ENCODE measurements around the gene ABHD5.

Gene ABHD5

DNA sequence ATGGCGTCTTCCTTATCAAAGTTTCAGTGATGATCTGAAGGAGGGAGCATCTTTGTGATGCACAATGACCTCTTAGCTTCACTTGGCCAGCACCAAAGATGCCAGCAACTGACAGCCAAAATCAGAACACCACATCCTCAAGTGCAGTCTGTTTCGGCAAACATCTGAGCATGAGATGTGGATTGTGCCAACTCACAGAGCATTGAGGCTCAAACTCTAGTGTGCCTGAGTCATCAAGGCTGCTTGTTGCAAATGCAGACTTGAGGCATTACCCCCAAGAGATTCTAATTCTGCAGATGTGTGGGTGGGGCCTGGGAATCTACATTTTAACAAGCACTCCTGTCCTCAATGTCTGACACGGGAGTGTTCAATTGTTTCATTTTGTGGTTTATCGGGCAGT, 35.8 kb downstream of the ABHD5 start:
- no peak for DNase-seq

DNA sequence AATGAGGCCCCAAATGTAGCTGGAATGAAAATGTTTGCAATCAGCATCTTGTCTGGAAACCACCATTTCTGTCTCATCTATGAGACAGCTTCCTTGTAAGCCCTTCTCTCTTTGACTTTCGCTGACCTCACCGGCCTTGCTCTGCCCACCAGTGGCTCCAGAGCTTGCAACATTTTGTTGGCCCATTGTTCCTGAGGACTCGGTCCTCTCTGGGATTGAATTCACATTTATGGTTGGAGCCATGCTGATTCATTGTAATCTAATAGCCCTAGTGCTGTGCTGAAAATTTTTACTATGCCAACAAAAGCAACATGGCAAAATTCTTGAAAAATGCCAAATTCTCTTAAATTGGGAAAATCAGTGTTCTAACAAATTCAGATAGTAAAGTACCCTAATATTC, 37.2 kb downstream of the ABHD5 start:
- DNase-seq, result no peak

DNA sequence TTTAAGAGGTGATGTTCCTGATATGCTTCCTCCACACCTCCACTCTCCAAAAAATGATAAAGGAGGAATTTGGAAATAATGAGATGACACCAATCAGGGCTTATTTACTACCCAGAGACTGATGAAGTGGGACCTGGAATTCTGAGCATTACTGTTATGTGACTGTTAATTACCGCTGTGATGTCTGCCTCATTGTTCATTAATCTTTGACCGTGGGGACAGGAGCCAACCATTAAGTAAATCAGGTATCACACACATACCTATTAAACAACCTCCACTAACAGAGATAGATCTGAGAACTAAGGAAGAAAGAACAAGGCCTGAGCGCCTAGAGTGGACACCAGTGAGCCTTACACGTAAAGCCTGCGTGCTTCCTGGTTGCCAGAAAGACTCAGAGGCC, 37.7 kb downstream of the ABHD5 start:
- no peak for DNase-seq

DNA sequence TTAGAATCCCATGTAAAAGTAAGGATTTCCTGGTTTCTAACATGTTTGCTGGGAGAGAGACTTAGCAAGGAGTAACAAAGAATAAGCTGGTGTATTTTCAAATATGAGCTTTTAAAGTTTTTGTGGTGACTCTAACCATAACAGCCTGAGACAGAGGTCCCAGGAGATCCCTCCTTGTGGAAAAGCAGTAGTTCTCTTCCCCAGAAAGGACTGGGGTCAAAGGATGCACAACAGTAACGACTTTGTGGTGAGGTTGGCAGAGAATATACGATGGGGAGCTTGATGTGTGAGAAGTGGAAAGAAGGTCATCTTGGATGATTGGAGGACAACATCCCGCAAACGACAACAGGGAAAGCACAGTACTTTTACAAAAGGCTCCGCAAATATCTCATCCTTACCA, 38.2 kb downstream of the ABHD5 start:
- no peak for DNase-seq

DNA sequence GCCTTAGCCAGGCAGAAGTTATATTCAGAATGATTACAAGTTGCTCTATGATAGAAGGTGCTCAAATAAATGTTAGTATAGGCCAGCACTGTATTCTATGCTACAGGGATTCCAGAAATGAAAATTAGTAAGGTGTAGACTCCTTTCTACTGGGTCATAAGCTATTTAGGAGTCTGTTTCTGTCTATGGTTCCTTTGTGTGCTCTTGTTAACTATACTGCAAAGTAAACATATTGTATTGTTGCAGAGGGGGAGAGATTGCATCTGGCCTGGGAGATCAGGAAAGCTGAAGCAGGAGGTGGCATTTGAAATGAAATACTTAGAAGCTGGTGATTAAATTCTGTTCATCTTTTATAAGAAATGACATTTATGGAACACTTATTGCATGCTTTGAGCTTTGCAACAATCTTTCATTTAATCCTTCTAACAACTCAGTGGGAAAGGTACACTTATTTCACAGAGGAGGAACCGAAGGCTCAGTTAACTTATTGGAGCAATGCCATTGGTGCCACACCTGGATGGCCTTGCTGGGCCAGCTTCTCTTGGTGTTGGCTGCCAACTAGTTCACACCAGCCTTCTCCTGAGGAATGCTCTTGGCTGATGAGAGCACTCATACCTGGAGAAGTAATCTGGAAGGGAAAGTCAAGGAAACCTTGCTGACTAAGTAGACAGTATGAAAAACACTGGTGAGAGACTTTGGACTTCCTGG, 39.1 kb downstream of the ABHD5 start:
- DNase-seq, result no peak

DNA sequence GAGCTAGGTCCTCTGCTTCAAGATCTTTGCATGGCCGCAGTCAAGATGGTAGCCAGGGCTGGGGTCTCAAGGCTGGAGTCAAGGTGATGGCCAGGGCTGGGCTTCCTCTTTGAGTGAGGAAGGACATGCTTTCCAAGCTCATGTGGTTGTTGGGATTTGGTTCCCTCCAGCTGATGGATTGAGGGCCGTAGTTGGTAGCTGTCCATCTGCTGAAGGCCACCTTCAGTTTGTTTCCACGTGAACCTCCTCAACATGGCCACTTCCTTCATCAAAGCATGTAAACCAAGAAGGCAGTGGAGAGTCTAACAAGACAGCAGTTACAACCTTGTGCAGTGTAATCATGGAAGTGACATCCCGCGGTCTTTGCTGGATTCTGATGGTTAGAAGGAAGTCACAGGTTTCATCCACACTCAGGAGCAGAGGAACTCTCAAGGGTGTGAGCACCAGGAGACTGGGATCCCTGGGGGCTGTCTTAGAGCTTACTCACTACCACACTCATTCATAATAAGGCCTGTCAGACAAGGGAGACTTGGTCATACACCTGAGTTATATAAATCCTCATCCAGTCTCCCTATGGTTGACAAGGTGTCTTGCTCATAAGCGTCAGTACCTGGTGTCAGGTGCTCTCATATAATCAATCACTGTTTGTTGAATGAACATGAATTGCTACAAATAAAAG, 42.1 kb downstream of the ABHD5 start:
- no peak for DNase-seq

DNA sequence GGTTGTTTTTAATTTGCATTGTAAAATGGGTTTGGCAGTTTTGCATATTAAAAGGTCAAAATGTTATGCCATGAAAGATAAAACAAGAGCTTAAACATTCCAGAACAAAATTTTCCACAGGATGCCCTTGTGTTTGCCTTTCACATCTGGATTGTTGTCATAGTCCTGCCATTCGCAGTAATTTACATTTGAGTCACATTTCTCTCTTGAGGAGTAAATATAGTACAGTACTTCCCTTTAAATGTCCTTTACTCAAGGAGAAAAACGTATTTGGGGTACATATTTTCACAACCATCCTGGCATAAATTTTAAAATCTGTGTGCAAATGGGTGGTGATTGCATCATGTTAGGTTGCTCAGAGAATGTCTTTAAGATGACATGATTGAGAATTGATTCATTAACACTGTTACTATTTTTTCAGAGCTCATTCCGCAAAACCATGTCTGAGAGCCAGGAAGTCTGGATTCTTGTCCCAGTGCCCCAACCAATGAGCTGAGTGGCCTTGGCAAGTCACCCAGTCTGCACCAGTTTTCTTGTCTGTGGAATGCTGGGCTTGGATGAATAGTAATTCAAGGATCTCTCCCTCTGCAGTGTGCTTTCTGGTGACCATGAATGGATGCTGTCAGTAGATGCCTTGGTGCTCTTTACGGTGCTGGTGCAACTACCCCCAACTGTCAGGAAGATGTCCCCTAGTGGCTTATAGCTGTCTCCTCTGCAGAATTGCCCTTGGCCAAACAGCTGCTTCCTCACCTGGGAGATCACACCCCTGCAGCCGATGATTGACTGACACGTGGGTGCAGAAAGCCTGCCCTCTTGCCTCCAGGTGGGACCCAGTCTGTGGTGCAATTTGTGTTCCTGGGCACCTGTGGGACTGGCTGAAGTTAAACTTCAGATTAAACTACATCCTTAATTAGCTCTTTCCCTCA, 43.0 kb downstream of the ABHD5 start:
- no peak for DNase-seq

DNA sequence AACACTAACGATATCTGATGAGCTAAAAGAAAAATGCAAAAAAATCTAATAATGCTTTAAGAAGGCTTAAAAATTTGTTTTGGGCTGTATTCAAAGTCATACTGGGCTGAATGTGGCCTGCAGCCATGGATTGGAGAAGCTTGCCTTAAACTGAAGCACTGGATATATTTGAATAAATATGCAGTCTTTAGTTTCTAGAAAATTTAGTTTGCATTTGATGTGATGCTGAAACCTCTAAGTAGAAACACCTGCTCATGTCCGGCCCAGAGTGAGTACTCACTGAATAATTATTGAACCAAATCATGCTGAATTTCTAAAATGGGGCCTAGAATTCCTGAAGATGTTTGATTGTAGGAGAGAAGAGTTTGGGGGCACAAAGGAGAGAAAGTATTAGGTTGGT, 43.9 kb downstream of the ABHD5 start:
- no peak for DNase-seq

DNA sequence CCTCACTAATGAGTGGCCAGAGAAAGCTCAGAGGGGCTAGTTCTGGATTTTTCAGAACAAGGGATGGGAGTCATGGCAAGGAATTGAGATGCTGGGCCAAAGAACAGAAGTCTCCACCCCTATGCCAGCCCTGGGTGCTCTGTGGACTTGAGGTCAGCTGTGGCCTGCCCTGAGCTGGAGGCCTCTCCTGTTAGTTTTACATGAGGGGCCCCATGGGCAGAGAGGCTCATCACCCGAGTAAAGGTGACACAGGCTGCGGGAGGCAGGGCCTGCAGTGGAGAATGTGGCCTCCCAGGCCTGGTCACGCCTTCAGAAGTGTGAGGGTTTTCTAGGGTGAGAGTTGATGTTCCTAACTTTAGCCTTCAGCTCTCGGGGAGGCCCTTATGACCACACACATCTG, 44.9 kb downstream of the ABHD5 start:
- no peak for DNase-seq

DNA sequence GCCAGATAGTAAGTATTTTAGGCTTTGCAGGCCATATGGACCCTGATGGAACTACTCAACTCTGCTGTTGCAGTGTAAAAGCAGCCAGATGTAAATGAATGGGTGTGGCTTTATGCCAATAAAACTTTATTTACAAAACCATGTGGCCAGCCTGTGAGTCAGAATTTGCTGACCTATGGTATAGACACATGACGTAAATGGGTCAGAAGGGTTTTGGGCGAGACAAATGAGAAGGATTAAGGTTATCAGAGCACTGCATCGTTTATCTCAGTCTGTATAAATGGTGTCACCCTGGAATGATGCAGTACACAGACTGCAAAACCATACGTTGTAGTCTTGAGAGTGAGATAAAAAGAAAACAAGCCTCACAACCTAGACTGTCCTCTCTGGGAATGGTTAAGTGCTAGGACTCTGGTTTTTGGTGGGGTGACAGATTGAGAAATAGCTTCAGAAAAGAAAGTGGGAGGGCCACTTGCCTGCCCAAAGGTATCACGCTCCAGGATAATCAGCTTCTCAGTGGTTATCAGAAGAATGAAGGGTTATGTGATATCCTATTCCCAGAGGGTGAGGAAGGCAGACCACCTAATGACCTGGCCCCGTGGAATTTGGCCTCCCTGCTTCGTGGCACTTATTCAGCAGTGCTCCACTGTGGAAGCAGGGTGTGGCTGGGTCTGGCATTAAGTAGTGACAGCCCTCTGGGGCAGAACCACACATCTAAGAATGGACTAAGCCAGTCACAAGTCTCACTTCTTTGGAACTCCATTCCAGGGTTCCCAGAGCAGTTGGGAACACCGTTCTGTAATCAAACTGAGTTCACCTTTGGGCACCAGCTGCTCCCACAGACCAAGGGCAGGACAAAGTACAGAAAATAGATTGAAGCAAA, 46.1 kb downstream of the ABHD5 start:
- DNase-seq, result no peak

DNA sequence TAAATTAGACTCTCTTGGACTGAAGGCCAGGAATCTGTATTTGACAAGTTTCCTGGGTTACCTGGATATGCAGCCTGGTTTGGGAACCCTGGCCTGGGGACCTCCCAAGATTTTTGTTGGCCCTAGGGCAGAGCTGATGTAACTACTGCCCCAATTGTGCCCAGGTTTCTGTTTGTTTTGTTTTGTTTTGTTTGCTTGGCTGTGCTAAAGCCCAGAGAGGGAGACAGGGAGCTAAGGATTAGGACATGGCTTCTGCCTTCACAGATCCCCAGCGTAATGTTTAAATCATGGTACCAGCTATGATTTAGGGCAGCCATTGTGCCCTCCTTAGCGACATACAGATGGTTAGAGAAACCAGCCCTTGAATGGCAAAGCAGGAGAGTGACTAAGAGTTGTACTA, 47.6 kb downstream of the ABHD5 start:
- DNase-seq, result no peak

DNA sequence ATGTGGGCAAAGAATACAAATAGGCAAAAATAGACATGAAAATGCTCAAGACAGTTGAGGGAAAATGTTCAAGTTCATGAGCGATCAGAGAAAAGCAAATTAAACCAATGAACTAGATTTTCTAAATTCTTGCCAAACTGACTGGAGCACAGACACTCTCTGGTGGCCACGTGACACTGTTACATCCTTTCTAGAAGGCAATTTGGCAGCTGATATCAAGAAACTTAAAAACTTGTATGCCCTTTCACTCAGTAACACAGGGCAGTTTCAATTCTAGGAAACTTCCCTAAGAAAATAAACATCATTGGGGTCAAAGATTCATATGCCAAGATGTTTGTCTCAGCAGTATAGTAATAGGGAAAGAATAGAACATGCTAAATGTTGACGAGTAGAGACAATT, 52.2 kb downstream of the ABHD5 start:
- DNase-seq, result no peak

DNA sequence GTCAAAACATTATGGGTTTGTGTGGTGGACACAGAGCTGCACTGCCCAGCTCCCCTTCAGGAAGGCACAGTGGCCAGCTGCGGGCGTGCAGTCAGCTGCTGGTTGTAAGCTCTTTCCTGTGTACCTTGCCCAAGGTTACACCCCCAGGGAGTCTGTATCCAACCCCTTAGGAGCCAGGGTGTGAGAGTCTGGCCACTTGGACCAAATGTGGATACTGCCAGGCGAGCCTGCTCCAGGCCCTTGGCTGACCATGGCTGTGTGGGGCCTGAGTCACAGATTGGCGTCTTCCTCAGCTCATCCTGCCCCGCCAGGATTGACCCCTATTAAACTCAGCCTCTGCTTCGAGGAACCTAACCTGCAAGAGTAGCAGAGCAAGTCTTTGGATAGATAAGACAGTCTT, 56.9 kb downstream of the ABHD5 start:
- no peak for DNase-seq

DNA sequence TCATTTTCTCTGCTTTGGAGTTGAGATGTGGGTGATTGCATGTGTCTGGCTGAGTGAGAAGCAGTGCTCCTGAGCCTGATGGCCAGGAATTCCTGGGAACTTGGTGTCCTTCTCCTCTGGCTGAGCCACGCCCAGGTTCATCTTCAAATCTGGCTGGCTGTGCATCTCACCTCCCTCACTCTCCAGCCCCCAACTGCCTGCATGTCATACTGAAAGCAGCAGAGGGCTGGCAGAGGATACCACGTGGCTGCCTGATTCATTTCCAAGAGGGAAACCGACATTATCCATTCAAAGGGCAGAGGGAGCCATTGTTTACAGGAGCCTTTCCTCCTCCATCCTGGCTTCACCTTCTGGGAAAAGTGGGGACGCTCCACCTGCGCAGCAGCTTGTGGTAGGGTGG, 57.4 kb downstream of the ABHD5 start:
- DNase-seq, result no peak

DNA sequence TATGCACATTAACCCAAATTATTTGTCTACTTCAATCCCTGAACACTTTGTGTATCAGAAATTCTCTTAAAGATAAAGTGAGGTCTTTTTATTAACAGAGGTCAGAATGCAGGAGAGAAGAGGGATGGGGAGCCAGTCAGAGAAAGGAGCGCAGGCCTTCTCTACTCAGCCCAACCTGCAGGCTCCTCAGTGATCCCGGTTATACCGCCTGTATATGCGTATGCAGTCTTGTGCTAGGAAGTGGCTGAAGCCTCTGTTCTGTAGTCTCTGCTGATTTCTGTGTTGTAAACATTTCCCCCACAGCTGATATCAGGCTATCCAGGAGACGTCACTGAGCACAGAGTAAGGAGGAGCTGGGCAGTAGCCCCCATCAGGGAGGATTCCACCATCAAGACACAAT, 57.9 kb downstream of the ABHD5 start:
- no peak for DNase-seq

DNA sequence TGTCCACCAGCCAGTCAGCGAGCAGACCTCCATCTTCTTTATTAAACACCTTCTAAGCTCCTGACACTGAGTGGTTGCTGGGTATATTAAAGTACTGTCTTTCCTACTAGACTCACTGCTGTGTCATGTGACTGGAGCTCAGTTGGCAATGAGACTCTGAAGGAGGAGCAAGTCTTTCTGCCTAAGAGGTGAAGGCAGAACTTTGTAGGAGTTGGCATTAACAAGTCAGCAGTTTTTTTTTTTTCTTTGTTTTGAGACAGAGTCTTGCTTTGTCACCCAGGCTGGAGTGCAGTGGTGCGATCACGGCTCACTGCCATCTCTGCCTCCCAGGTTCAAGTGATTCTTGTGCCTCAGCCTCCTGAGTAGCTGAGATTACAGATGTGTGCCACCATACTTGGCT, 62.2 kb downstream of the ABHD5 start:
- DNase-seq, result no peak

DNA sequence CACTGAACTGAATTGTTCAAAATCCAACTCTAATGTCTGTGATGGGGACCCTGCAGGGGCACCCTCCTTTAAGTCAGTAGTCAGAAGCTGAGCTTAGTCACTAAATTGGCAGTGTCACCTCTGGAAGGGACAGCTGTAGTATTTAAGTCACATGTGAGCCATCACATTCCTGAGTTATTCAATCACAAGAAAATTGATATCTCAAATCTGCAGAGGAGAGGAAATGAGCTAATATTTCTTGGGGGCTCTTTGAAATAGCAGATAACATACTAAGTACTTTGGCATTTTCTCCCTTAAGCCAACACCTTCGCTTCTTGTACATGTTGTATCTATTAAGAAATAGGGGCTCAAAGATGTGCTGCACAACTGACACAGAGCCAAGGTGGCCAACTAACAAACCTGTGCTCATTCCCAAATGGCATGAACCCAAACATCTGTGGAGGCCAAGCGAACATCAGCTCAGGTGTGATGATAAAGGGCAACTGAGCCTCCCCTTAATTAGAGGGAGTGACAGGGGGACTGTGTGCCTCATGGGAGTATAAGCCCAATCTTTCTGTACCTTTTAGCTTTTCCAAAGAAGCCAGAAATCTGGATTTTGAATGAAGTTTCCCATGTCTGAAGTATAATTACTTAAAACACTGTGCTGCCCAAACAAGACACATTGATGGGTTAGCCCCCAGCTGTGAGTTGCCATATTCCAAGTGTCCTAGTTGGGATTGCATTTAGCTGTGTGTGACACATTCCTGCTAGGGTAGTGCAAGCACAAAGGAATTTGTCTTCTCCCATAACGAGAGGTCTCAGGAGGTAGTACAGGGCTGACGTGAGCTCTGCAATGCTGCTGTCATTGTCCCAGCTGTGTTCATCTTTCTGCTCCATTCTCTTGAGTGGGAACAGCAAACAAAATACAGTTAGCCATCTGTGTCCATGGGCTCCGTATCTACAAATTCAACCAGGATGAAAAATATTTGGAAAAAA, 63.3 kb downstream of the ABHD5 start:
- DNase-seq, result no peak

DNA sequence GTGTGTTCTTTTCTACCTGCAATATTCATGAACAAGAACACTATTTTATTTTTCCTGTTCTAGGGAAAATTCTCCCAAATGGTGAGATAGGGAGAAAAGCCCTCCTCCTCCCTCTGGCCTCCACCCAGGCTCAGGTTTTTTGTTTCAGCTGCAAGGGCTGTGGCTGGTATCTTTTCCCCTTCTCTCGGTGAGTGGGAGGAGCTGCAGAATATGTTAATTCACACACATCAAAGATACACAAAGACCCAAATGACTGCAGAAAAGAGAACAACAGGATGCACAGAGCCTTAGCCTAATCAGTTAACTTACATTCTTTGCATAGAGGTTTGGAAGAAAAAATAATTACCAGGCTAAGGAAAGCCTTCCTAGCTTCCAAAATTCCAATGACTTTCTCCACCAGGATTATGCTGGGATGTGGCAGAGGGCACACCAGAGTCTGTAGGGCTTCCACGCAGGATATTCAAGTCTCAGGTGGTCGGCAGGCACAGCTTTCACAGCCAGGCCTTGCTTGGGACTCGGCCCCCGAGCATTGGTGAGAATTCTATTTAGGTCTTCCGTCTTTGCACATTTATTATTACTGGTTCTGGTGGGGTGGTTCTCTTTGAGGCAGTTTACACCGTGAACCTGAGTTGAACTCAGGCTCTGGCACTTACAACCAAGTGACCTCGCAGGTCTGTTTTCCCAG, 64.9 kb downstream of the ABHD5 start:
- no peak for DNase-seq

DNA sequence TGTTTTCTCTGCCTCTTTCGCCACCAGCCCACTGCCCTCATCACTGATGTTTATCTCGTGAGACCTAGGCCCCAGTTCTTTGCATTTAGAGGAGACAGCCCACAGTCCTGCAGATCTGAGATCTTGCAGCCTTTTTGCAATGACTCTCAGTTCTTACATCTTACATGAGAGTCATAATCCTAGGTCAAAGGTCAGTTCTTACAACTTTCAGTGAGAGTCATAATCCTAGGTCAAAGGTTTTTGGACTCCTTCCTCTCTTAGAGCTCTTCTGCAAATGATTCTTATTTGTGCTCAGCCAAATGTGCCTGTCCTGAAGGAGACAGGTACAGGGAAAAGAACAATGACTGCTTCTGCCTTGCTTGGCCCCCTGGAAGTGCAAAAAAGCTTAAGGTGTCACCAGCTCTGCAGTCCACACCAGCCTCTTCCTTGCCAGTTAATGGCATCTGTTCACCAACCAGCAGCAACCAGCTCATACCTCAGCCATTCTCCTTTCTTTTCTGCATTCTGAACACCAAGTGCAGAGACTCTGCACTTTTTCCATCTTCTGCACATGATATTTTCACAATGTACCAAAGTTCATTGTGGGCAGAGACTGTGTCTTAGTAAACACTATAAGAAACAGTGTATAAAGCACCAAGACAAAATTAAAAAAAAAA, 67.1 kb downstream of the ABHD5 start:
- DNase-seq, result no peak

DNA sequence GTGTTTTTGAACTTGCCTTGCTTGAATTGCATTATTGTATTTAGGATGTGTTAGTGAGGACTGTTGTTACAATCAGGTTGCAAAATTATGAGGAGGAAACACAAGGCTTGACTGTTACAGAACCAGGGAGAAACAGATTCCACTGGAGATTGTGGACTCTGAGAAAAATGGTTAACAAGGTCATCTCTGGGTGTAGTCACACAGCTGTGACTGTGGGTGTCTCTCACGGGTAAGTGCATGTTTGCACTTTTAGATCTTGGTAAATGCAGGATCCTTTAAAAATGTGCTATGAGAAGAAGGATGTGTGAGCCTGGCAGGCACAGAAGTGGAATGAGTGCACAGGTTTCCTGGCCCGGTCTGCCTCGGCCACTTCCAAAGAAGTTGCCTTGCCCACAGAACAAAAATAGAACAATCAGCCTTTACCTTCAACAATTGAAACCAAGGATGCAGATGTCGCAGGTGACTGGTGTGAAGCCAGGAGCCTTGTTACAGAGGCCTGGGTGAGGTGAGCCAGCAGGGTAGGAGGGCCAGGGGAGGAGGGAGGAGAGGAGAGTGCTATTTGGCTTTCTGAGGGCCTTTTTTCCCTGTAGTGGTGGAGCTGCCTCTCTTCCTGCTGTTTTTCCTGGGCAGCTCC, 68.0 kb downstream of the ABHD5 start:
- DNase-seq, result no peak
